IMR-90 (cell line): ENCODE results near the gene FAM20B. TPM values are rescaled to one million over a fixed set of nuclear protein-coding genes. Genes with fewer than 3 reads are reported as not detected.
"Not testable (repeated sequence)": the region's sequence is repeated elsewhere in the genome, so short reads cannot be mapped to it uniquely, and the experiment has no call there.

Experiments
- ATAC-seq: fragments of 200-7000 bp; cut with Tn5 transposase; 2 replicates; pipeline ENCODE4 v1.9.1; 2020; ENCODE audit warnings: low read depth, mild to moderate bottlenecking, moderate library complexity
- BruUV-seq: library from RNA; stranded (reverse); fragments of 400-500 nt; replicated peaks from 2 replicates; lab custom pipeline; 2021; lab: Mats Ljungman, UMichigan
- CTCF ChIA-PET: fragments of 300-600 bp; formaldehyde crosslinking; extraction: SDS; loops from one replicate; lab custom pipeline; 2021; ENCODE audit warnings: antibody characterized with exemption; lab: Yijun Ruan, JAX
- POLR2A ChIA-PET: fragments of 300-600 bp; sonication (Branson Sonifier 250); formaldehyde crosslinking; loops from one replicate; lab custom pipeline; 2022; ENCODE audit warnings: antibody characterized with exemption; ENCODE audit not compliant: unreplicated experiment; lab: Charles Lee
- DNase-seq: peaks from one replicate; pipeline ENCODE4 v3.0.0; 2013
- H2AFZ ChIP-seq: replicated peaks from 2 replicates; pipeline ENCODE3; 2013; ENCODE audit warnings: low read length, mild to moderate bottlenecking; ENCODE audit not compliant: poor library complexity
- H2AK5ac ChIP-seq: 2 replicates; pipeline ENCODE4 v1.6.1; 2013; ENCODE audit warnings: low read depth, low read length, inconsistent platforms
- H2AK9ac ChIP-seq: replicated peaks from 2 replicates; pipeline ENCODE3; 2013; ENCODE audit warnings: mild to moderate bottlenecking, low read depth, low read length, moderate library complexity; ENCODE audit not compliant: poor library complexity
- H2BK120ac ChIP-seq: 2 replicates; pipeline ENCODE4 v1.6.1; 2013; ENCODE audit warnings: low read depth, low read length, inconsistent platforms
- H2BK15ac ChIP-seq: 3 replicates; pipeline ENCODE4 v1.6.1; 2013; ENCODE audit warnings: low read depth, low read length, inconsistent platforms
- H2BK20ac ChIP-seq: 2 replicates; pipeline ENCODE4 v1.6.1; 2013; ENCODE audit warnings: low read depth, mild to moderate bottlenecking, inconsistent platforms, low read length, moderate library complexity
- H2BK5ac ChIP-seq: 2 replicates; pipeline ENCODE4 v1.6.1; 2013; ENCODE audit warnings: mild to moderate bottlenecking, low read depth, low read length, inconsistent platforms; ENCODE audit not compliant: poor library complexity, severe bottlenecking
- H3K14ac ChIP-seq: replicated peaks from 2 replicates; pipeline ENCODE4 v1.6.1; 2013; ENCODE audit warnings: low read depth, low read length, inconsistent platforms
- H3K18ac ChIP-seq: 2 replicates; pipeline ENCODE4 v1.6.1; 2013; ENCODE audit warnings: low read depth, low read length, control low read depth
- H3K23ac ChIP-seq: 2 replicates; pipeline ENCODE4 v1.6.1; 2013; ENCODE audit warnings: low read depth, low read length, inconsistent platforms
- H3K27ac ChIP-seq: 2 replicates; pipeline ENCODE4 v1.5.1; 2013; ENCODE audit warnings: mild to moderate bottlenecking, control low read depth, low read length; ENCODE audit not compliant: insufficient read depth
- H3K27me3 ChIP-seq: 2 replicates; pipeline ENCODE4 v1.6.1; 2013; ENCODE audit warnings: low read length; ENCODE audit not compliant: control insufficient read depth, insufficient read depth
- H3K36me3 ChIP-seq: 2 replicates; pipeline ENCODE4 v1.6.1; 2013; ENCODE audit warnings: low read length, mixed read lengths; ENCODE audit not compliant: control insufficient read depth, insufficient read depth
- H3K4ac ChIP-seq: 2 replicates; pipeline ENCODE4 v1.6.1; 2013; ENCODE audit warnings: low read depth, low read length, inconsistent platforms
- H3K4me1 ChIP-seq: 2 replicates; pipeline ENCODE4 v1.6.1; 2013; ENCODE audit warnings: low read length, mixed read lengths; ENCODE audit not compliant: control insufficient read depth, insufficient read depth
- H3K4me2 ChIP-seq: 2 replicates; pipeline ENCODE4 v1.6.1; 2013; ENCODE audit warnings: low read depth, mild to moderate bottlenecking, control low read depth, low read length, moderate library complexity
- H3K4me3 ChIP-seq: 2 replicates; pipeline ENCODE4 v1.5.1; 2013; ENCODE audit warnings: low read depth, mild to moderate bottlenecking, control low read depth, low read length, moderate library complexity; ENCODE audit not compliant: insufficient read depth
- H3K56ac ChIP-seq: 2 replicates; pipeline ENCODE4 v1.6.1; 2013; ENCODE audit warnings: low read length, inconsistent platforms; ENCODE audit not compliant: insufficient read depth; ENCODE audit errors: extremely low read depth
- H3K79me1 ChIP-seq, 2 experiments: 2 replicates each; pipeline ENCODE4 v1.6.1; 2013; ENCODE audit warnings: low read length in 2 of 2, inconsistent platforms in 1 of 2, low read depth in 1 of 2
- H3K9ac ChIP-seq: 2 replicates; pipeline ENCODE4 v1.6.1; 2013; ENCODE audit warnings: low read depth, low read length, control low read depth
- H3K9me1 ChIP-seq: 2 replicates; pipeline ENCODE4 v1.6.1; 2013; ENCODE audit warnings: low read length, inconsistent platforms; ENCODE audit not compliant: insufficient read depth
- H3K9me3 ChIP-seq: 2 replicates; pipeline ENCODE4 v1.6.1; 2013; ENCODE audit warnings: low read length; ENCODE audit not compliant: control insufficient read depth, insufficient read depth
- H4K20me1 ChIP-seq: 2 replicates; pipeline ENCODE4 v1.6.1; 2013; ENCODE audit warnings: low read length, inconsistent platforms; ENCODE audit not compliant: insufficient read depth
- H4K5ac ChIP-seq: 2 replicates; pipeline ENCODE4 v1.6.1; 2013; ENCODE audit warnings: mild to moderate bottlenecking, low read depth, low read length, control low read depth
- H4K8ac ChIP-seq, 2 experiments: 2 replicates each; pipeline ENCODE4 v1.6.1; 2013; ENCODE audit warnings: low read depth in 2 of 2, low read length in 2 of 2, control low read depth in 1 of 2, inconsistent platforms in 1 of 2
- H4K91ac ChIP-seq: 2 replicates; pipeline ENCODE4 v1.6.1; 2013; ENCODE audit warnings: low read depth, low read length, inconsistent platforms; ENCODE audit not compliant: insufficient read depth
- WGBS, 2 experiments: methylation state at CpG; one replicate each; pipeline versions ENCODE4 v1.1.5 to v1.1.7; 2013; ENCODE audit warnings: missing lambda C conversion rate in 2 of 2; ENCODE audit not compliant: insufficient read length in 1 of 2; ENCODE audit errors: extremely low coverage in 2 of 2; 5-methylcytosine and 5-hydroxymethylcytosine counted together
- dilution Hi-C: fragments of 300-500 bp; cut with HindIII; formaldehyde crosslinking; loops from one replicate; pipeline ENCODE4 v1.14.3; 2018; ENCODE audit warnings: low sequenced_read_pairs; ENCODE audit not compliant: unreplicated experiment
- in situ Hi-C: fragments of 300-500 bp; cut with MboI; formaldehyde crosslinking; loops from 3 replicates; pipeline ENCODE4 v1.14.3; 2019; ENCODE audit warnings: low sequenced_read_pairs, inconsistent platforms, mixed read lengths
- intact Hi-C: fragments of 100-400 bp; cut with micrococcal nuclease; formaldehyde crosslinking; loops from 2 replicates; pipeline ENCODE4 v1.10.0; 2022
- polyA plus RNA-seq, 3 experiments: library from polyadenylated mRNA; depleted of rRNA; stranded (reverse); fragments of >200 nt; gene quantifications; 2 replicates each; pipeline ENCODE4 v1.2.3, GENCODE V29; 2012; ENCODE audit warnings: low replicate concordance in 1 of 3
- total RNA-seq: library from RNA; depleted of rRNA; stranded (reverse); fragments of >200 nt; gene quantifications from 2 replicates; pipeline ENCODE4 v1.2.3, GENCODE V29; 2012

Gene FAM20B
- total and polyA plus RNA-seq, 2 of the 4 experiments (the other 2 are of a cell fraction) = 17.1 to 38.4 TPM

- dilution Hi-C loops, H3K79me1 ChIP-seq, H3K9ac ChIP-seq, ATAC-seq, H3K14ac ChIP-seq, H3K23ac ChIP-seq, H2BK15ac ChIP-seq, H3K4me2 ChIP-seq, H3K36me3 ChIP-seq, DNase-seq, H3K18ac ChIP-seq, H3K4me3 ChIP-seq, H4K91ac ChIP-seq, H3K27ac ChIP-seq, H2AK9ac ChIP-seq, BruUV-seq, H3K27me3 ChIP-seq, H3K4ac ChIP-seq, H2AK5ac ChIP-seq, H3K56ac ChIP-seq, H4K20me1 ChIP-seq, H3K4me1 ChIP-seq, H4K8ac ChIP-seq, H3K9me1 ChIP-seq, H2BK5ac ChIP-seq, H2BK20ac ChIP-seq, H3K9me3 ChIP-seq, H4K5ac ChIP-seq: not testable (repeated sequence)
- ChIA-PET POLR2A (interaction anchor here (1.0 kb wide), 1 partner anchor 462 kb away, joined by 3 read pairs; no protein-coding TSS in a partner anchor), CTCF (interaction anchor here (0.6 to 3.5 kb wide), 18 partner anchors 12 to 713 kb away, joined by 3 to 16 read pairs (median 4); no protein-coding TSS in a partner anchor)
- WGBS, 2 experiments = 93% methylated on average over 3 of the region's 8 CpGs; no CpG with 5 or more reads in 1 of the 2 experiments
- intact Hi-C loops (loop anchor here (1.0 to 10.0 kb wide), 6 partner anchors 227 to 690 kb away; partner anchors contain the start of gene RALGPS2), in situ Hi-C loops (loop anchor here (10.0 kb wide), 1 partner anchor 687 kb away; no protein-coding TSS in a partner anchor)
- H2AFZ ChIP-seq = peak overlapping the region; percentile 91
- peak overlapping the region; percentile 21; the same call in 1 of the 2 replicates for H2BK120ac ChIP-seq
These were observed 23.6 kb upstream of the FAM20B start for GRCh38 chr1:179002064-179002463.
